Gastrocnemius medialis (tissue), 4 donors: ENCODE measurements around the gene SND1.

Source experiments
- POLR2A ChIP-seq, 2 donors: fragments of 450-650 bp; IDR thresholded peaks; one replicate each; pipeline ENCODE4 v1.6.1; 2017; ENCODE audit warnings: antibody characterized with exemption in 2 of 2, mild to moderate bottlenecking in 2 of 2, moderate library complexity in 2 of 2
- TF ChIP-seq, protein P1 (sequence below), 5 experiments: fragments of 450-650 bp in 3 of 5; fragments of 200-600 bp in 2 of 5; sonication (generic) in 2 of 5; IDR thresholded peaks in 4 of 5; conservative IDR thresholded peaks in 1 of 5; 1 replicate in 4 of 5; 2 replicates in 1 of 5; pipeline ENCODE4 v1.5.1; 2016 to 2019; ENCODE audit warnings: antibody characterized with exemption in 5 of 5, mild to moderate bottlenecking in 3 of 5, moderate library complexity in 3 of 5

DNA sequence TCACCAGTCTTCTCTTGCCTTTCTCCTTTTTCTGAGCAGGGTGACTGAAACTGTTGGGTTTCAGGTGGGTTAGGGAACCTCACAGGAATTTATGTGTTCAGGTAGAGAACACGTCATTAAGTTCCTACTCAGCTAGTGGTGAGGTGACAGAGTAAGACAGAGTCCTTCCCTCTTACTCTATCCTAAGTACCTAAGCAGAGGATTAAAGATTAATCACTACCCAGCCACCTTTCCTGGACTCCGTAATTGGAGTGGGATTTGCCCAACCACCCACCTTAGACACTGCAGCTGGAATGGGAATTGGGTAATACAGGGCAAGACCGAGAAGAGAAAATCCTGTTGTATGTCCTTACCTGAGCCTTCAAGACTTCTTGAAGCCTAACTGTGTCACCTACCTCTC is 221.2 kb downstream of the SND1 start:
- no peak for TF ChIP-seq POLR2A (IDR thresholded peaks at IDR 0.05)
- TF ChIP-seq, protein P1, sequence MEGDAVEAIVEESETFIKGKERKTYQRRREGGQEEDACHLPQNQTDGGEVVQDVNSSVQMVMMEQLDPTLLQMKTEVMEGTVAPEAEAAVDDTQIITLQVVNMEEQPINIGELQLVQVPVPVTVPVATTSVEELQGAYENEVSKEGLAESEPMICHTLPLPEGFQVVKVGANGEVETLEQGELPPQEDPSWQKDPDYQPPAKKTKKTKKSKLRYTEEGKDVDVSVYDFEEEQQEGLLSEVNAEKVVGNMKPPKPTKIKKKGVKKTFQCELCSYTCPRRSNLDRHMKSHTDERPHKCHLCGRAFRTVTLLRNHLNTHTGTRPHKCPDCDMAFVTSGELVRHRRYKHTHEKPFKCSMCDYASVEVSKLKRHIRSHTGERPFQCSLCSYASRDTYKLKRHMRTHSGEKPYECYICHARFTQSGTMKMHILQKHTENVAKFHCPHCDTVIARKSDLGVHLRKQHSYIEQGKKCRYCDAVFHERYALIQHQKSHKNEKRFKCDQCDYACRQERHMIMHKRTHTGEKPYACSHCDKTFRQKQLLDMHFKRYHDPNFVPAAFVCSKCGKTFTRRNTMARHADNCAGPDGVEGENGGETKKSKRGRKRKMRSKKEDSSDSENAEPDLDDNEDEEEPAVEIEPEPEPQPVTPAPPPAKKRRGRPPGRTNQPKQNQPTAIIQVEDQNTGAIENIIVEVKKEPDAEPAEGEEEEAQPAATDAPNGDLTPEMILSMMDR (IDR thresholded peaks at IDR 0.05 in 4 of 5, conservative IDR thresholded peaks at IDR 0.05 in 1 of 5): no peak
